CD14-positive monocyte (primary cell): ENCODE data around the gene DGCR2. TPM values are rescaled to one million over a fixed set of nuclear protein-coding genes. Genes with fewer than 3 reads are reported as not detected.

Experiments
- DNase-seq, 3 donors: peaks; one replicate each; pipeline ENCODE4 v3.0.0-alpha.2; 2011 to 2022
- H2AFZ ChIP-seq: 2 replicates; pipeline ENCODE4 v1.6.0; 2012; ENCODE audit warnings: mild to moderate bottlenecking, low read depth, low read length, inconsistent platforms; ENCODE audit not compliant: insufficient read depth, poor library complexity, severe bottlenecking
- H3K27ac ChIP-seq, 2 donors: 1 replicate in 1 of 2; 2 replicates in 1 of 2; pipeline ENCODE4 v1.5.1; 2012 to 2013; ENCODE audit warnings: low read length in 2 of 2, control low read depth in 1 of 2, inconsistent platforms in 1 of 2, low read depth in 1 of 2, mild to moderate bottlenecking in 1 of 2
- H3K27me3 ChIP-seq, 2 donors: one replicate each; pipeline versions ENCODE4 v1.6.0 to v1.6.1; 2011 to 2013; ENCODE audit warnings: low read length in 2 of 2; ENCODE audit not compliant: control insufficient read depth in 2 of 2, insufficient read depth in 2 of 2
- H3K36me3 ChIP-seq, 2 donors: replicated peaks in 1 of 2; 1 replicate in 1 of 2; 2 replicates in 1 of 2; pipeline versions ENCODE4 v1.5.1 to v1.6.1; 2012 to 2013; ENCODE audit warnings: low read length in 2 of 2, control low read depth in 1 of 2, inconsistent platforms in 1 of 2, mild to moderate bottlenecking in 1 of 2; ENCODE audit not compliant: insufficient read depth in 2 of 2, control insufficient read depth in 1 of 2
- H3K4me1 ChIP-seq, 2 donors: 1 replicate in 1 of 2; 2 replicates in 1 of 2; pipeline versions ENCODE4 v1.5.1 to v1.6.1; 2012 to 2013; ENCODE audit warnings: low read length in 2 of 2, control low read depth in 1 of 2, inconsistent platforms in 1 of 2, mild to moderate bottlenecking in 1 of 2, moderate library complexity in 1 of 2; ENCODE audit not compliant: insufficient read depth in 2 of 2, control insufficient read depth in 1 of 2
- H3K4me2 ChIP-seq: replicated peaks from 2 replicates; pipeline ENCODE3; 2012; ENCODE audit warnings: low read length, moderate library complexity, mild to moderate bottlenecking; ENCODE audit not compliant: poor library complexity, severe bottlenecking; ENCODE audit errors: extremely low read depth
- H3K4me3 ChIP-seq, 3 experiments: fragments of 200-600 bp in 1 of 3; sonication (generic) in 1 of 3; replicated peaks in 1 of 3; 1 replicate in 2 of 3; 2 replicates in 1 of 3; pipeline ENCODE4 v1.5.1; 2011 to 2013; ENCODE audit warnings: low read length in 3 of 3, mild to moderate bottlenecking in 3 of 3, control low read depth in 2 of 3, low read depth in 2 of 3, inconsistent platforms in 1 of 3, moderate library complexity in 1 of 3
- H3K79me2 ChIP-seq: 2 replicates; pipeline ENCODE4 v1.6.0; 2012; ENCODE audit warnings: mild to moderate bottlenecking, control low read depth, inconsistent platforms, low read length, moderate library complexity; ENCODE audit not compliant: insufficient read depth
- H3K9ac ChIP-seq: 2 replicates; pipeline ENCODE4 v1.6.0; 2017; ENCODE audit warnings: low read length, mild to moderate bottlenecking; ENCODE audit not compliant: insufficient read depth, poor library complexity, severe bottlenecking
- H3K9me3 ChIP-seq, 2 donors: replicated peaks in 1 of 2; 1 replicate in 1 of 2; 2 replicates in 1 of 2; pipeline versions ENCODE4 v1.5.1 to v1.6.1; 2012 to 2013; ENCODE audit warnings: low read length in 2 of 2, control low read depth in 1 of 2; ENCODE audit not compliant: control insufficient read depth in 1 of 2, insufficient read depth in 1 of 2
- H4K20me1 ChIP-seq: 2 replicates; pipeline ENCODE4 v1.6.0; 2012; ENCODE audit warnings: mild to moderate bottlenecking, low read length, control low read depth, moderate library complexity; ENCODE audit not compliant: insufficient read depth
- H3K27ac Mint-ChIP-seq, 7 donors: one replicate each; pipeline ENCODE4 v1.8.0; 2020; ENCODE audit warnings: mild to moderate bottlenecking in 7 of 7, mixed read lengths in 7 of 7, moderate library complexity in 6 of 7, inconsistent platforms in 2 of 7
- H3K27me3 Mint-ChIP-seq, 3 donors: one replicate each; pipeline ENCODE4 v1.8.0; 2021 to 2022; ENCODE audit warnings: low read depth in 3 of 3, mild to moderate bottlenecking in 3 of 3, mixed read lengths in 3 of 3, moderate library complexity in 3 of 3, inconsistent platforms in 1 of 3
- H3K36me3 Mint-ChIP-seq, 2 donors: one replicate each; pipeline ENCODE4 v1.8.0; 2020; ENCODE audit warnings: mixed read lengths in 2 of 2, inconsistent platforms in 1 of 2, mild to moderate bottlenecking in 1 of 2
- H3K4me1 Mint-ChIP-seq: one replicate; pipeline ENCODE4 v1.8.0; 2020; ENCODE audit warnings: mild to moderate bottlenecking, mixed read lengths
- H3K4me3 Mint-ChIP-seq, 2 donors: one replicate each; pipeline ENCODE4 v1.8.0; 2020; ENCODE audit warnings: mild to moderate bottlenecking in 2 of 2, mixed read lengths in 2 of 2, moderate library complexity in 1 of 2
- H3K9me3 Mint-ChIP-seq, 7 donors: one replicate each; pipeline ENCODE4 v1.8.0; 2020 to 2022; ENCODE audit warnings: mixed read lengths in 7 of 7, mild to moderate bottlenecking in 6 of 7, moderate library complexity in 6 of 7, inconsistent platforms in 2 of 7
- WGBS: methylation state at CpG from one replicate; pipeline ENCODE4 v1.1.5; 2013; ENCODE audit warnings: missing lambda C conversion rate; ENCODE audit not compliant: insufficient coverage; 5-methylcytosine and 5-hydroxymethylcytosine counted together
- intact Hi-C, 2 donors: fragments of 100-400 bp; cut with micrococcal nuclease; formaldehyde crosslinking; loops; one replicate each; pipeline versions ENCODE4 v1.15.0 to v1.15.1; 2023
- polyA plus RNA-seq, 3 donors: library from polyadenylated mRNA; depleted of rRNA in 1 of 3; unstranded in 2 of 3; stranded (reverse) in 1 of 3; fragments of 300-500 nt in 2 of 3; fragments of >200 nt in 1 of 3; fragmentation: Illumina TruSeq in 2 of 3; gene quantifications; 1 replicate in 2 of 3; 2 replicates in 1 of 3; pipeline ENCODE4 v1.2.3, GENCODE V29; 2012 to 2021
- TF ChIP-seq, protein P1 (sequence below): fragments of 200-600 bp; IDR thresholded peaks from one replicate; pipeline ENCODE4 v1.8.0; 2022; ENCODE audit warnings: antibody characterized with exemption, mild to moderate bottlenecking

Gene DGCR2
- polyA plus RNA-seq, 3 donors: 28.9 to 37.0 (median 36.2) TPM

DNA sequence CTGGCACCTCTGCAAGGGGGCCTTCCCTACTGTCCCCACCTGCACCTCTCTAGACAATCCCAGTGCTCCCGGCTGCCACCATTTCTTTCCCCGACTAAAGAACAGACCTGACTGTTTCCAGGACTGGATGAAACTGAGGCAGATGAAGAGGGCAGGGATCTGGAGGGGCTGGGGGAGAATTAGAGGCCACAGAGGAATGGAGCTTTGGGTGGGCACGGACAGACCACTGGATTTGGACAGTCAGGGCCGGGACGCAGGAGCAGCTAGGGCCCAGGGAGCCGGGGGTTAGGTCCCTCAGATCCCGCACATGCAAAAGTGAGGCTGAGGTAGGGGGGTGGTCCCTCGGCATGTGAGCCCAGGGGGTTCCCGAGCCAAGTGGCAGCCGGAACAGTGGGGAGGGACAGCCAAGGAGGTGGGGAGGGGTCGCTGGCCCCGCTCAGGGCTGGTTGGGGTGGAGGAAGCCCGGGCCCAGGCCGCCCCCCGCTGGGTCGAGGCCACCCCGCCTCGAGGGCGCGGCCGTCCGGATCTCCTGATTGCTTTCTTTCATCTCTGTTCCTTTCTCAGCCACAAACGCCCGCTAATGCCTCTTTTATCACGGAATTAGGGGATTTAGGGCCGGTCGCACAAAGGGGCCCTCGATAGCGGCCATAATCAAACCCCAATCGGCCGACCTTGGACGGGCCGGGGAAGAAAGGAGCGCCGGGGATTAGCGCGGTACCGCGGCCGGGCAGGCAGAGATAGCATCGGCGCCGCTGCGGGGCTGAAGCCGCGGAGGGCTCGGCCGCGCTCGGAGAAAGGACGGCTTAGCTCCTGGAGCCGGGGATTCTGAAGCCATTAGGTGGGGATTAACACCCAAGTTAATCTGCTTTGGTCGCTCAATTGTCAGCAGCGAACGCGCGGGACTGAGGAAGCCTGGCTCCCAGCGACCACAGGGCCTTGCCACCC, 47.1 kb upstream of the DGCR2 start:
- Histone ChIP-seq H3K4me1 (peaks cover 39 to 48% of the 10 kb centered on the region in 2 donors), H3K9ac (peak overlapping the region; percentile 37), H3K27ac (no peak overlapping the region), H3K9me3 (peaks cover 0 to 12% of the 10 kb centered on the region in 2 donors), H2AFZ (peak overlapping the region; percentile 66), H4K20me1 (peaks cover under 1% of the 10 kb centered on the region), H3K27me3 (peaks cover 21 to 48% of the 10 kb centered on the region in 2 donors), H3K4me3 (no peak overlapping the region), H3K36me3 (no peaks in the 10 kb centered on the region), H3K4me2 (no peak overlapping the region), H3K79me2 (peaks cover 24% of the 10 kb centered on the region)
- 6% methylated on average over 56 of the region's 58 CpGs for WGBS
- Mint-ChIP-seq H3K4me3 (peak overlapping the region; percentile 67 to 73), H3K4me1 (peaks cover 40% of the 10 kb centered on the region), H3K36me3 (peaks cover 0 to 4% of the 10 kb centered on the region in 2 donors), H3K27me3 (peaks cover 47 to 64% (median 54%) of the 10 kb centered on the region in 3 donors), H3K27ac (no peak overlapping the region), H3K9me3 (peaks cover 0 to 18% (median 9%) of the 10 kb centered on the region in 7 donors)
- intact Hi-C loops: no loop called here
- TF ChIP-seq, protein P1, sequence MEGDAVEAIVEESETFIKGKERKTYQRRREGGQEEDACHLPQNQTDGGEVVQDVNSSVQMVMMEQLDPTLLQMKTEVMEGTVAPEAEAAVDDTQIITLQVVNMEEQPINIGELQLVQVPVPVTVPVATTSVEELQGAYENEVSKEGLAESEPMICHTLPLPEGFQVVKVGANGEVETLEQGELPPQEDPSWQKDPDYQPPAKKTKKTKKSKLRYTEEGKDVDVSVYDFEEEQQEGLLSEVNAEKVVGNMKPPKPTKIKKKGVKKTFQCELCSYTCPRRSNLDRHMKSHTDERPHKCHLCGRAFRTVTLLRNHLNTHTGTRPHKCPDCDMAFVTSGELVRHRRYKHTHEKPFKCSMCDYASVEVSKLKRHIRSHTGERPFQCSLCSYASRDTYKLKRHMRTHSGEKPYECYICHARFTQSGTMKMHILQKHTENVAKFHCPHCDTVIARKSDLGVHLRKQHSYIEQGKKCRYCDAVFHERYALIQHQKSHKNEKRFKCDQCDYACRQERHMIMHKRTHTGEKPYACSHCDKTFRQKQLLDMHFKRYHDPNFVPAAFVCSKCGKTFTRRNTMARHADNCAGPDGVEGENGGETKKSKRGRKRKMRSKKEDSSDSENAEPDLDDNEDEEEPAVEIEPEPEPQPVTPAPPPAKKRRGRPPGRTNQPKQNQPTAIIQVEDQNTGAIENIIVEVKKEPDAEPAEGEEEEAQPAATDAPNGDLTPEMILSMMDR: no peak
- DNase-seq: no peak

DNA sequence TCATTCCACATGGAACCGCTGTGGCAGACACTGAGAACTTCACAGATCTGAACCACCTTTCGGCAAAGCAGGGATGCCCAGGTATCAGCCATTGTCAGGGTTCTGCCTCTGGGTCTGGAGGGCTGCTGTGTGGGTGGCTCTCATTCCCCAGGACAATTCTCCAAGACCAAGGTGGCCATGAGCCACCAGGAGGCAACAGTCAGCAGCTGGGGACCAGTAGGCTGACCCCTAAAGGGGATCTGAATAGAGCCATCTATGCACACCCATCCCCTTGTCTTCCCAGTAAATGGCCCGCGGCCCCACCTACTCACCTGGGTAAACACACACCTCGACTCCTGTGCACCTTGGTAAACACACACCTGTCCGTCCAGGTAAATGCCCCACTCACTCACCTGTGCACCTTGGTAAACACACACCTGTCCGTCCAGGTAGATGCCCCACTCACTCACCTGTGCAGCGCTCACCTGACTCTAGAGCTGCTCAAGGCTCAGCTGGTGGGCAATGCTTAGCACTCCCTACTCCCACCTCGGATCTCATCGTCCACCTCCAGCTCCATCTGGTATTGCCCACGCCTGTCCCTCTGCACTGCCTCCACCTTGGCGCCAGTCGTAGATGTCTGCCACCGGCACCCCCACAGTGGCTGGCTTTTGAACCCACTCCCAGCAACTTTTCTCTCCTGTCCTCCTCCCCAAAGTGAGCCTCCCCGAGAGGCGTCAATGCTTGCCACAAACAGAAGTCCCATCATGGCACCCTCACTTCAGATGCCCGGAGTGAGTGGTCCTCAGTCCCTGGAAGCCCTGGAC, 46.1 kb upstream of the DGCR2 start:
- intact Hi-C loops: no loop called here
- H3K4me3 ChIP-seq: no peak overlapping the region
- peak overlapping the region in 2 of 7 donors; percentile 63 to 64 for H3K27ac Mint-ChIP-seq
- H3K36me3 ChIP-seq: no peaks in the 10 kb centered on the region
- no peak overlapping the region for H3K4me2 ChIP-seq
- H3K9ac ChIP-seq: no peak overlapping the region
- no peaks in the 10 kb centered on the region for H4K20me1 ChIP-seq
- peaks cover 21% of the 10 kb centered on the region for H3K79me2 ChIP-seq
- peaks cover 0 to 4% of the 10 kb centered on the region in 2 donors for H3K36me3 Mint-ChIP-seq
- peaks cover 0 to 21% (median 9%) of the 10 kb centered on the region in 7 donors for H3K9me3 Mint-ChIP-seq
- peaks cover 29 to 38% of the 10 kb centered on the region in 2 donors for H3K4me1 ChIP-seq
- H3K27me3 ChIP-seq: peaks cover 21 to 48% of the 10 kb centered on the region in 2 donors
- H3K27me3 Mint-ChIP-seq: peaks cover 47 to 66% (median 54%) of the 10 kb centered on the region in 3 donors
- TF ChIP-seq, protein P1: no peak
- H3K27ac ChIP-seq: no peak overlapping the region
- peak overlapping the region in 1 of 2 donors; percentile 69 for H3K4me3 Mint-ChIP-seq
- H3K9me3 ChIP-seq: peaks cover 0 to 12% of the 10 kb centered on the region in 2 donors
- 82% methylated on average over 16 of the region's 17 CpGs for WGBS
- no peak overlapping the region for H2AFZ ChIP-seq
- DNase-seq: no peak
- peaks cover 30% of the 10 kb centered on the region for H3K4me1 Mint-ChIP-seq
